ENCODE results near the gene TENT5C. TPM values are rescaled to one million over a fixed set of nuclear protein-coding genes. Genes with fewer than 3 reads are reported as not detected.

The TENT5C gene
- polyA plus RNA-seq, 1 donor (not counting 4 experiments of a cell fraction or from before 2014, with no cell fraction given) = 0.13 TPM

- Histone ChIP-seq H3K27me3 (ENCODE audit: control insufficient read depth, extremely low read depth, insufficient read depth, low read length) (no peaks in the 10 kb centered on the region), H3K79me2 (ENCODE audit: control insufficient read depth, insufficient read depth, low read length) (no peaks in the 10 kb centered on the region), H3K4me2 (ENCODE audit: control insufficient read depth, extremely low read depth, insufficient read depth, low read depth, low read length) (no peak overlapping the region), H3K9me3 (ENCODE audit: control insufficient read depth, low read depth, low read length) (no peaks in the 10 kb centered on the region), H3K9me1 (ENCODE audit: control insufficient read depth, extremely low read depth, insufficient read depth, low read length) (no peaks in the 10 kb centered on the region), H3K9ac (ENCODE audit: control insufficient read depth, extremely low read depth, insufficient read depth, low read length) (no peak overlapping the region), H3K4me3 (ENCODE audit: control insufficient read depth in 2 of 3, extremely low read depth in 1 of 3, insufficient read depth in 2 of 3, low read depth in 1 of 3, low read length in 3 of 3) (no peak overlapping the region), H2AFZ (ENCODE audit: control insufficient read depth, low read length) (no peak overlapping the region), H4K20me1 (ENCODE audit: control insufficient read depth, extremely low read depth, insufficient read depth, low read length) (no peaks in the 10 kb centered on the region), H3K36me3 (ENCODE audit: control insufficient read depth in 2 of 2, extremely low read depth in 1 of 2, insufficient read depth in 2 of 2, low read length in 2 of 2) (no peaks in the 10 kb centered on the region), H3K27ac (ENCODE audit: control insufficient read depth, insufficient read depth, low read length) (no peak overlapping the region), H3K4me1 (ENCODE audit: control insufficient read depth, extremely low read depth, insufficient read depth, low read length) (no peaks in the 10 kb centered on the region)
- FAIRE-seq (no peak), DNase-seq (ENCODE audit: low read depth, low spot score) (no peak)
- dilution Hi-C loops (cut with MboI; ENCODE audit: extremely low pct_ligation_motif_present, low sequenced_read_pairs) = no loop called here
- no peak for TF ChIP-seq CTCF (optimal IDR thresholded peaks at IDR 0.05 in 1 of 3, IDR thresholded peaks at IDR 0.05 in 1 of 3, conservative IDR thresholded peaks at IDR 0.05 in 1 of 3; ENCODE audit: extremely low read depth in 1 of 3, insufficient read depth in 2 of 3, low read length in 3 of 3)
- no peak for TF ChIP-seq EZH2 (IDR thresholded peaks at IDR 0.05; ENCODE audit: low read length)
Observed at GRCh38 chr1:117618450-117619122, 12.7 kb downstream of the TENT5C start.

- FAIRE-seq = no peak
- no peaks in the 10 kb centered on the region for H3K9me1 ChIP-seq (ENCODE audit: control insufficient read depth, extremely low read depth, insufficient read depth, low read length)
Observed at GRCh38 chr1:117620440-117620839, 14.6 kb downstream of the TENT5C start.

More at GRCh38 chr1:117620440-117620839, 14.6 kb downstream of the TENT5C start:
- TF ChIP-seq EZH2 (IDR thresholded peaks at IDR 0.05; ENCODE audit: low read length) (no peak), CTCF (optimal IDR thresholded peaks at IDR 0.05 in 1 of 3, IDR thresholded peaks at IDR 0.05 in 1 of 3, conservative IDR thresholded peaks at IDR 0.05 in 1 of 3; ENCODE audit: extremely low read depth in 1 of 3, insufficient read depth in 2 of 3, low read length in 3 of 3) (no peak)
- no peaks in the 10 kb centered on the region for H4K20me1 ChIP-seq (ENCODE audit: control insufficient read depth, extremely low read depth, insufficient read depth, low read length)
- H3K4me1 ChIP-seq (ENCODE audit: control insufficient read depth, extremely low read depth, insufficient read depth, low read length) = no peaks in the 10 kb centered on the region
- no peaks in the 10 kb centered on the region for H3K9me3 ChIP-seq (ENCODE audit: control insufficient read depth, low read depth, low read length)
- H3K27ac ChIP-seq (ENCODE audit: control insufficient read depth, insufficient read depth, low read length) = no peak overlapping the region
- no peak for DNase-seq (ENCODE audit: low read depth, low spot score)
- no peak overlapping the region for H3K4me2 ChIP-seq (ENCODE audit: control insufficient read depth, extremely low read depth, insufficient read depth, low read depth, low read length)
- dilution Hi-C loops (cut with MboI; ENCODE audit: extremely low pct_ligation_motif_present, low sequenced_read_pairs) = no loop called here
- no peaks in the 10 kb centered on the region for H3K79me2 ChIP-seq (ENCODE audit: control insufficient read depth, insufficient read depth, low read length)
- no peak overlapping the region for H3K4me3 ChIP-seq (ENCODE audit: control insufficient read depth in 2 of 3, extremely low read depth in 1 of 3, insufficient read depth in 2 of 3, low read depth in 1 of 3, low read length in 3 of 3)
- no peaks in the 10 kb centered on the region for H3K27me3 ChIP-seq (ENCODE audit: control insufficient read depth, extremely low read depth, insufficient read depth, low read length)
- no peak overlapping the region for H2AFZ ChIP-seq (ENCODE audit: control insufficient read depth, low read length)
- H3K9ac ChIP-seq (ENCODE audit: control insufficient read depth, extremely low read depth, insufficient read depth, low read length) = no peak overlapping the region
- no peaks in the 10 kb centered on the region for H3K36me3 ChIP-seq (ENCODE audit: control insufficient read depth in 2 of 2, extremely low read depth in 1 of 2, insufficient read depth in 2 of 2, low read length in 2 of 2)
